ENCODE data around the gene SSTR5.
A peak's percentile ranks its signal among the peaks of the same experiment; 100 is the strongest.
"Not testable (repeated sequence)": the region's sequence is repeated elsewhere in the genome, so short reads cannot be mapped to it uniquely, and the experiment has no call there.

SSTR5 gene

GRCh38 chr16:1072526-1073261 lies at the start of gene SSTR5:
Gene SSTR5 (plus strand): TSS chr16:1072747. CDS start chr16:1078869, 6,122 bp downstream.
- DNase-seq = no peak
- intact Hi-C loops (cut with DNase I) = no loop called here

- no peak for DNase-seq
- intact Hi-C loops (cut with DNase I) = no loop called here
Measured at GRCh38 chr16:1024138-1024537, 48.4 kb upstream of the SSTR5 start.

- intact Hi-C loops (cut with DNase I) = not testable (repeated sequence)
- peak in 2 of 10 donors; percentile 85 to 95 for DNase-seq
Measured at GRCh38 chr16:1025183-1025809, 47.3 kb upstream of the SSTR5 start.

DNA sequence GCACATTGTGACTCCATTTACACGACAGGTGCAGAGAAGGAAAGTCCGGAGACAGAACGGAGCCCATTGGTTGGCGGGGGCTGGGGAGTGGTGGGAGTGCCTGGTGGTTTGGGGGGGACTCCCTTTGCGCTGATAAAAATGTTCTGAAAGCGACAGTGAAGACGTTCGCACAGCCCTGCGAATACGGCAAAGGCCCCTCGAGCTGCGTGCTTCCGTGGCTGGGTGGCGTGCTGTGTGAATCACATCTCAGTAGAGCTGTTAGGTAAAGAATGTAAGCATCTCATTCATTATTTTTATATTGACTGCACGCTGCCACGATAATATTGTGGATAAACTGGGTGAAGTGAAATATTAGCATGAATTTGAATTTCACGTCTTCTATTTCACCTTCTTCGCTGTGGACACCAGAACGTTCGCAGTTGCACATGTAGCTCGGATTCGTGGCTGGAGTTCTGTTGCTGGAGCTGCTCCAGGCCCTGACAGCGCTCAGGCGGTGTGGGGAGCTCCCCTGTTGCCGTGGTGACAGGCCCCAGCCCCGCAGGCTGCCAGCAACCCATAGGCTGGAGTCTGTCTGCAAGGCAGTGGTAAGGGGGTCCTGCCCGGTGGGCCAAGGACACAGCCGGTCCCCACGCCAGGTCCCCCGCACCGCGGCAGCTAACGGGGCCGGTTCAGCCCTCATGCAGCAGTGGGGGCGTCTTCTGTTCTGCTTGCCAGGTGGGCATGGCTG lies 46.3 kb upstream of the SSTR5 start:
- intact Hi-C loops (cut with DNase I) = no loop called here
- DNase-seq = peak; percentile 70 to 98 (median 83)

GRCh38 chr16:1026784-1027500 lies 45.6 kb upstream of the SSTR5 start:
- intact Hi-C loops (cut with DNase I) = no loop called here
- peak in 7 of 10 donors; percentile 41 to 93 (median 59) for DNase-seq

DNA sequence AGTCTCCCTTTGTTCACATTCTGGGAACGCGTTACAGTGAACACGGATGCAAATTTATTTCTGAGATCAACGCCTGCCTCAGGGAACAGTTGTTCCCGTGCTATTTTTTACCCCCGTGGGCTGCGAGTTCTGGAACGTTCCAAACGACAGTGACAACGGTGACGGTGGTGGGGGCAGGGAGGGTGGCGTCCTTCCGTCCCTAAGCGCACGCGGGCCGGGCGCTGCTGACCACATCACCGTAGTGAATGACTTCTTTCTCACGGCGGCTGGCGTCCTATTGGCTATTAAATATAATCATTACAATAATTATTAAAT lies 45.1 kb upstream of the SSTR5 start:
- peak in 5 of 10 donors; percentile 60 to 88 (median 64) for DNase-seq
- intact Hi-C loops (cut with DNase I) = no loop called here

- no peak for DNase-seq
- intact Hi-C loops (cut with DNase I) = no loop called here
Measured at GRCh38 chr16:1028056-1028455, 44.5 kb upstream of the SSTR5 start.

- intact Hi-C loops (cut with DNase I) = no loop called here
- DNase-seq = no peak
Measured at GRCh38 chr16:1028524-1029258, 43.9 kb upstream of the SSTR5 start.

GRCh38 chr16:1029259-1029545 lies 43.3 kb upstream of the SSTR5 start:
- intact Hi-C loops (cut with DNase I) = no loop called here
- no peak for DNase-seq

DNA sequence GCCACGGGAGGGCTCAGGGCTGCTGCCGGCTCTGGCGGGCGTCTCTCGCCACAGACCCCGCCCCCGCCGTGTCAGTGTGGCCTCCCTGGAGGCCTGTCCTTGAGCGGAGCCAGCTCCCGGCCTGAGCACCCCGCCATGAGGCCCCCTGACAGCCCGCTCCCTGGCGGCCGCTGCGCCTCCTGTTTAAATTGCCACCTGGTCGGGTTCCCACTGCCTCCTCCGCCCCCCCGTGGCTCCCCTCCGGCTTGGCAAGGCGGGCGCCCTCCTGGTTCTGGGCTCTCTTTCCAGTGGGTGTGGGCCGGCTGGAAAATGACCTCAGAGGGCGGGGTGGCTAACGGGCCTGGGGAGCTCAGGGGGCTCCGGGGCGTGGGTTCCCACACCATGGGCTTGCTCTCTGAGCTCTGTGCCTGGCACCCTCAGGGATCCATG lies 42.1 kb upstream of the SSTR5 start:
- no peak for DNase-seq
- intact Hi-C loops (cut with DNase I) = no loop called here

- no peak for DNase-seq
- intact Hi-C loops (cut with DNase I) = no loop called here
Measured at GRCh38 chr16:1031666-1032065, 40.9 kb upstream of the SSTR5 start.

DNA sequence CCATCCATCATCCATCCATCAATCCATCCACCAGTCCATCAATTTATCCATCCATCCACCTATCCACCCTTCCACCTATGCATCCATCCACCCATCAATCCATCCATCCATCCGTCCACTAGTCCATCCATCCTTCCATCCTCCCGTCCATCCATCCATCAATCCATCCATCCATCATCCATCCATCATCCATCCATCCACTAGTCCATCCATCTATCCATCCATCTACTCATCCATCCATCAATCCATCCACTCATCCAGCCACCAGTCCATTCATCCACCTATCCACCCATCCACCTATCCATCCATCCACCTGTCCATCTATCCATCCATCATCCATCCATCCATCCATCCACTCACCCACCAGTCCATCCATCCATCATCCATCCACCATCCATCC lies 39.9 kb upstream of the SSTR5 start:
- intact Hi-C loops (cut with DNase I) = no loop called here
- no peak for DNase-seq

DNA sequence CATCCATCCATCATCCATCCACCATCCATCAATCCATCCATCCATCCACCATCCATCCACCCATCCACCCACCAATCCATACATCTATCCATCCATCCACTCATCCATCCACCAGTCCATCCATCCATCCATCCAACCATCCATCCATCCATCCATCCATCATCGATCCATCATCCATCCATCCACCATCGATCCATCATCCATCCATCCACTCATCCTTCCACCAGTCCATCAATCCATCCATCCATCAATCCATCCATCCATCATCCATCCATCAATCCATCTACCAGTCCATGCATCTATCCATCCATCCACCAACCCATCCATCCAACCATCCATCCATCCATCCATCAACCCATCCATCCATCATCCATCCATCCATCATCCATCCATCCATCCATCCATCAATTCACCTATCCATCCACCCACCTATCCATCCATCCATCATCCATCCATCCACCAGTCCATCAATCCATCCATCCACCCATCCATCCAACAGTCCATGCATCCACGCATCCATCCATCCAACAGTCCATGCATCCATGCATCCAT lies 39.3 kb upstream of the SSTR5 start:
- DNase-seq = no peak
- intact Hi-C loops (cut with DNase I) = no loop called here

DNA sequence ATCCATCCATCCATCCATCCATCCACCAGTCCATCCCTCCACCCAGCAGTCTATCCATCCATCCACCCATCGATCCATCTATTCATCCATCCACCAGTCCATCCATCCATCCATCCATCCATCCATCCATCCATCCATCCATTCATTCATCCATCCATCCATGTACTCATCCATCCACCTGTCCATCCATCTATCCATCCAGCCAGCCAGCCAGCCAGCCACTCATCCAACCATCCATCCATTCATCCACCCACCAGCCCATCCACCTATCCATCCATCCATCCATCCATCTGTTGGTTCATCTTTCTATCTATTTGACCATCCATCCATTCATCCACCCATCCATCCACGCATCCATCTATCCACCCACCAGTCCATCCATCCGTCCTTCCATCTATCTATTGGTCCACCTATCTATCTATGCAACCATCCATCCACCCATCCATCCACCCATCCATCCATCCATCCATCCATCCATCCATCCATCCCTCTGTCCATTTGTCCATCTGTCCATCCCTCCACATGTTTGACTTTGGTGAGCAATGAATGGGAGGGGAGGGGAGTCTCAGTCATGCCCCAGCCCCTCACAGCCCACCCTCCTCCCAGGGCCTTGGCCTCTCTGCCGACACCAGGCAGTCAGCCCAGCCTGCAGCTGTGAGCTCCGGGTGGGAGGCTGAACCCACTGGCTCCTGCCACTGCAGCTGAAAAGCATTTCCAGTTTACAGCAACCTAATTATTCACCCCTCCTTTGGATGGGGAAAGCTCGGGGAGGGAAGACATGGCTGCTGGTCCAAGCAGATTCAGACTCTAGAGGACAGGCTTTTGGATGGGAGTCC lies 38.1 kb upstream of the SSTR5 start:
- DNase-seq = peak in 9 of 10 donors; percentile 56 to 97 (median 63)
- intact Hi-C loops (cut with DNase I) = no loop called here

- DNase-seq = peak in 8 of 10 donors; percentile 39 to 96 (median 69)
- intact Hi-C loops (cut with DNase I) = no loop called here
Measured at GRCh38 chr16:1035066-1035415, 37.5 kb upstream of the SSTR5 start.

- DNase-seq = no peak
- intact Hi-C loops (cut with DNase I) = no loop called here
Measured at GRCh38 chr16:1036166-1036565, 36.4 kb upstream of the SSTR5 start.

DNA sequence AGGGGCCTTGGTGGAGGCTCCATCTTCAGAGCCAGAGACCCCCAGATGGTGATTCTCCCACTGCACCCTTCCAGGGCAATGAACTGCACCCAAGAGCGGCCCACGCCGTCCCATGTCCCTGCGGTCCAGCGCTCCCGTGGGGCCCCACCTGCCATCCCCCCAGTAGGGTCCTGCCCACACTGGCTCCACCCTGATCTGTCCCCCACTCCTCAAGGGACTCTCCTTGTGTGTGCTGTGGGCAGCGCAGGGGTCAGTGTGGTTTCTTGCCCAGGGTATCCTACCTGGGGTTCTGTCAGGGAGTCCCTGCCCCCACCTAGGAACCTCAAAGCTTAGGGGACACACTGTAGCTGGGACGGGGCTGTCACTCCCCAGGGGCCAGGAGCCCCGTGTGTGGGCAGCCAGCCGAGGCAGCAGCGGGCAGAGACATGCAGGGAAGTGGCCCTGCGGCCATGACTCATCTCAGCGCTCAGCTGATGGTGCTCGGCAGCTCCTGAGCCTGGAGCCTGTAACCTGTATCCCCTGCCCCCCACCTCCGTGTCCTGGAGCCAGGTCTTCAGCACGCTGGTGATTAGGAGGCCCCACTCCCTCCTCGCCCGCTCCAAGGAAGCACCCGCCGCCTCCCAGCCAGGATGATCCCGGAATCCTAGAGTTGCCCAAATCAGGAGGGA lies 35.7 kb upstream of the SSTR5 start:
- DNase-seq = no peak
- intact Hi-C loops (cut with DNase I) = no loop called here

DNA sequence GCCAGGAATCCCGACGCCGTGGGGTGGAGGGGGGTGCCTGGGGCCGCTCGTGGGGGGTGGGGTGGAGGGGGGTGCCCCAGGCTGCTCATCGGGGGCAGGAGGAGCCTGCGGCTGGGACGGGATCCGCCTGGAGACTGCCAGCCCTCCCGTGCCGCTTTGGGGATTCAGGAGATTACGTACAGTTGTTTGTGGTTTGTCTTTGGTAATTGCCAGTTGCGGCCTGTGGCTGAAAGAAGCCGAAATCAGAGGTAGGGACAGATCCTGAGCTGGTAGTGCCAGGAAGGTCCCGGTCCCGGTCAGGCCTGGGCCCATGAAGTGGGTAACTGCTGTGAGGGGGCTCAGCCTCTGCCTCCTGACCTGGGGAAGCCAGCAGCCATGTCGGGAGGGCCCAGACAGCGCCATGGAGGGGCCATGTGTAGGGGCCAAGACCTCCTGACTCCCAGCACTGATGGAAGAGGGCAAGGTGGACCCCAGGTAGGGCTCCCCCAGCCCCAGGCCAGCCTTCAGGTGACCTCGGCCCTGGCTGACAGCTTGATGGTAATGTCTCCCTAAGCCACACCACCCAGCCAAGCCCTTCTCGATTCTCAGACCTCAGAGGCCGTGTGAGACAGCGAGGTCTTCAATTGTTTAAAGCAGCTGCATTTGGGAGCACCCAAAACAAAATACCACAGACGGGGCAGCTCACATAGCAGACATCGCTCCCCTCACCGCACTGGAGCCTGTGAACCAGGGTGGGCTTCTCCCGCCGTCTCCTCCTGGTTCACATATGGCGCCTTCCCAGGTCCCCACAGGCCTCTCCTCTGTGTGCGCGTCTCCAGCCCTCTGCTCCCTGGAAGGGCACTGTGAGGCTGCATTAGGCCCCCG lies 34.9 kb upstream of the SSTR5 start:
- no peak for DNase-seq
- intact Hi-C loops (cut with DNase I) = no loop called here
